GM23338 (cell line): Measurements from ENCODE around the gene GSX2. TPM values are rescaled to one million over a fixed set of nuclear protein-coding genes. Genes with fewer than 3 reads are reported as not detected.
A peak's percentile ranks its signal among the peaks of the same experiment; 100 is the strongest.

Experiments
- ATAC-seq: fragments of 200-7000 bp; cut with Tn5 transposase; 3 replicates; pipeline ENCODE4 v1.9.1; 2020
- DNase-seq: peaks from one replicate; pipeline ENCODE4 v3.0.0-alpha.2; 2015; ENCODE audit warnings: low spot score
- H2AFZ ChIP-seq: fragments of 200-600 bp; sonication (generic); 2 replicates; pipeline ENCODE4 v1.8.0; 2016; ENCODE audit warnings: antibody characterized with exemption, mild to moderate bottlenecking, moderate library complexity
- H3F3A ChIP-seq: fragments of 200-600 bp; sonication (generic); replicated peaks from 2 replicates; pipeline ENCODE4 v1.8.0; 2017; ENCODE audit warnings: antibody characterized with exemption, mixed run types, low read depth
- H3K27ac ChIP-seq: fragments of 200-600 bp; sonication (generic); 2 replicates; pipeline ENCODE4 v1.6.1; 2016; ENCODE audit warnings: low read depth
- H3K27me3 ChIP-seq: fragments of 200-600 bp; sonication (generic); 2 replicates; pipeline ENCODE4 v1.8.0; 2016; ENCODE audit warnings: mild to moderate bottlenecking, mixed run types, moderate library complexity; ENCODE audit not compliant: insufficient read depth
- H3K36me3 ChIP-seq: fragments of 200-600 bp; sonication (generic); 2 replicates; pipeline ENCODE4 v1.8.0; 2016; ENCODE audit warnings: mild to moderate bottlenecking; ENCODE audit not compliant: insufficient read depth
- H3K4me1 ChIP-seq: fragments of 200-600 bp; sonication (generic); 2 replicates; pipeline ENCODE4 v1.8.0; 2016; ENCODE audit warnings: mild to moderate bottlenecking, moderate library complexity; ENCODE audit not compliant: insufficient read depth
- H3K4me2 ChIP-seq: fragments of 200-600 bp; sonication (generic); 2 replicates; pipeline ENCODE4 v1.7.1; 2017; ENCODE audit warnings: mixed run types
- H3K4me3 ChIP-seq: fragments of 200-600 bp; sonication (generic); 2 replicates; pipeline ENCODE4 v1.6.1; 2016; ENCODE audit warnings: mixed run types
- H3K79me2 ChIP-seq: fragments of 200-600 bp; sonication (generic); replicated peaks from 2 replicates; pipeline ENCODE4 v1.8.0; 2017; ENCODE audit warnings: mild to moderate bottlenecking; ENCODE audit not compliant: insufficient read depth
- H3K9me2 ChIP-seq: fragments of 200-600 bp; sonication (generic); 2 replicates; pipeline ENCODE4 v1.8.0; 2017; ENCODE audit not compliant: insufficient read depth
- H4K20me1 ChIP-seq: fragments of 200-600 bp; sonication (generic); replicated peaks from 2 replicates; pipeline ENCODE4 v1.8.0; 2017; ENCODE audit warnings: mild to moderate bottlenecking; ENCODE audit not compliant: insufficient read depth
- H3K27ac Mint-ChIP-seq: 2 replicates; pipeline ENCODE4 v1.8.0; 2020; ENCODE audit warnings: inconsistent platforms, mild to moderate bottlenecking, moderate library complexity, mixed read lengths
- H3K27me3 Mint-ChIP-seq: 3 replicates; pipeline ENCODE4 v1.8.0; 2022; ENCODE audit warnings: low read depth, mild to moderate bottlenecking, moderate library complexity, mixed read lengths, inconsistent platforms; ENCODE audit not compliant: insufficient read depth, poor library complexity
- H3K36me3 Mint-ChIP-seq: 3 replicates; pipeline ENCODE4 v1.8.0; 2021; ENCODE audit warnings: low read depth, mild to moderate bottlenecking, inconsistent platforms, moderate library complexity, mixed read lengths
- H3K4me1 Mint-ChIP-seq: 3 replicates; pipeline ENCODE4 v1.8.0; 2020; ENCODE audit warnings: mild to moderate bottlenecking, inconsistent platforms, mixed read lengths
- H3K4me3 Mint-ChIP-seq: 3 replicates; pipeline ENCODE4 v1.8.0; 2021; ENCODE audit warnings: moderate library complexity, mild to moderate bottlenecking, inconsistent platforms, mixed read lengths
- H3K9me3 Mint-ChIP-seq: 3 replicates; pipeline ENCODE4 v1.8.0; 2020; ENCODE audit warnings: moderate library complexity, mild to moderate bottlenecking, inconsistent platforms, mixed read lengths
- CREB1 ChIP-seq: fragments of 250-450 bp; sonication (Bioruptor Pico); IDR thresholded peaks from 2 replicates; pipeline ENCODE4 v1.5.0; 2020; ENCODE audit warnings: low read depth, mild to moderate bottlenecking, moderate library complexity
- CTCF ChIP-seq, 2 experiments: fragments of 200-600 bp in 1 of 2; sonication (generic) in 1 of 2; conservative IDR thresholded peaks; 2 replicates each; pipeline versions ENCODE4 v1.5.1 to v1.6.1; 2016 to 2017; ENCODE audit warnings: antibody characterized with exemption in 2 of 2, low read depth in 2 of 2, mild to moderate bottlenecking in 2 of 2, moderate library complexity in 1 of 2
- EZH2 ChIP-seq: fragments of 200-600 bp; sonication (generic); IDR thresholded peaks from one replicate; pipeline ENCODE4 v1.8.0; 2017; ENCODE audit warnings: antibody characterized with exemption, mild to moderate bottlenecking, low read depth; ENCODE audit not compliant: unreplicated experiment
- EZH2phosphoT487 ChIP-seq: fragments of 200-600 bp; sonication (generic); IDR thresholded peaks from one replicate; pipeline ENCODE4 v1.8.1; 2018; ENCODE audit warnings: antibody characterized with exemption; ENCODE audit not compliant: unreplicated experiment
- JUNB ChIP-seq: IDR thresholded peaks from one replicate; pipeline ENCODE4 v1.6.1; 2016; ENCODE audit warnings: antibody characterized with exemption; ENCODE audit not compliant: unreplicated experiment
- POLR2AphosphoS5 ChIP-seq: IDR thresholded peaks from 2 replicates; pipeline ENCODE4 v1.6.1; 2016; ENCODE audit warnings: antibody characterized with exemption, low read depth
- ZNF114 ChIP-seq: fragments of 250-450 bp; sonication (Bioruptor Pico); IDR thresholded peaks from 2 replicates; pipeline ENCODE4 v1.5.0; 2020; ENCODE audit warnings: mild to moderate bottlenecking, moderate library complexity
- ZNF331 ChIP-seq: fragments of 250-450 bp; sonication (Bioruptor Pico); IDR thresholded peaks from 2 replicates; pipeline ENCODE4 v1.5.0; 2020; ENCODE audit warnings: low read depth, mild to moderate bottlenecking, moderate library complexity
- ZNF462 ChIP-seq: fragments of 250-450 bp; sonication (Bioruptor Pico); IDR thresholded peaks from 2 replicates; pipeline ENCODE4 v1.5.0; 2020; ENCODE audit warnings: mild to moderate bottlenecking, moderate library complexity
- polyA plus RNA-seq: library from polyadenylated mRNA; unstranded; fragments of >200 nt; fragmentation: Nextera tagmentation; extraction: Ambion mirVana; gene quantifications from 2 replicates; pipeline ENCODE4 v1.2.1, GENCODE V29; 2016
- total RNA-seq: library from RNA; depleted of rRNA; stranded (reverse); fragments of >200 nt; shearing (Covaris generic); gene quantifications from 2 replicates; pipeline ENCODE4 v1.2.3, GENCODE V29; 2014
- TF ChIP-seq, protein P1 (sequence below): IDR thresholded peaks from 2 replicates; pipeline ENCODE4 v1.6.1; 2016; ENCODE audit warnings: antibody characterized with exemption

Gene GSX2
- total and polyA plus RNA-seq, 2 experiments from 2014 or later: 0.34 TPM; not detected in 1

- no peaks in the 10 kb centered on the region for H3K9me3 Mint-ChIP-seq
- peaks cover 79% of the 10 kb centered on the region for H3K4me1 ChIP-seq
- H3K36me3 ChIP-seq: no peaks in the 10 kb centered on the region
- peaks cover 97% of the 10 kb centered on the region for H3K27me3 Mint-ChIP-seq
- peaks cover 93% of the 10 kb centered on the region for H3K27me3 ChIP-seq
- H3K79me2 ChIP-seq: no peaks in the 10 kb centered on the region
- TF ChIP-seq EZH2phosphoT487: peak; percentile 47
- TF ChIP-seq EZH2: peak; percentile 28
- no peak for TF ChIP-seq POLR2AphosphoS5
- peak overlapping the region; percentile 66; the same call in 2 of the 3 replicates for H3K4me3 Mint-ChIP-seq
- H3K27ac Mint-ChIP-seq: no peak overlapping the region
- ATAC-seq (no peak), DNase-seq (no peak)
- no peak overlapping the region for H3K27ac ChIP-seq
- no peak overlapping the region for H2AFZ ChIP-seq
- H3K36me3 Mint-ChIP-seq: no peaks in the 10 kb centered on the region
- peaks cover 72% of the 10 kb centered on the region for H3K4me1 Mint-ChIP-seq
- H3F3A ChIP-seq: peaks cover 32% of the 10 kb centered on the region
- peak overlapping the region; percentile 54 for H3K4me3 ChIP-seq
- H3K4me2 ChIP-seq: peak overlapping the region; percentile 84; the same call in 1 of the 2 replicates
- no peaks in the 10 kb centered on the region for H3K9me2 ChIP-seq
- H4K20me1 ChIP-seq: peaks cover 9% of the 10 kb centered on the region; the same call in 1 of the 2 replicates
Observed at GRCh38 chr4:54104907-54105306, 4.9 kb downstream of the GSX2 start.

GRCh38 chr4:54107951-54108748 lies 8.2 kb downstream of the GSX2 start:
- Histone ChIP-seq H3K4me1 (peaks cover 63% of the 10 kb centered on the region), H3K4me2 (peak overlapping the region; percentile 80), H3K27me3 (peaks cover 92% of the 10 kb centered on the region), H3K36me3 (no peaks in the 10 kb centered on the region), H2AFZ (no peak overlapping the region), H4K20me1 (0 out of 2 replicates have a peak, but pooled peaks cover 5% of the 10 kb centered on the region), H3K27ac (no peak overlapping the region), H3F3A (peaks cover 11% of the 10 kb centered on the region), H3K79me2 (no peaks in the 10 kb centered on the region), H3K4me3 (peak overlapping the region; percentile 51), H3K9me2 (no peaks in the 10 kb centered on the region)
- DNase-seq (peak; percentile 64), ATAC-seq (peak; percentile 9)
- Mint-ChIP-seq H3K36me3 (no peaks in the 10 kb centered on the region), H3K27ac (no peak overlapping the region), H3K4me1 (peaks cover 61% of the 10 kb centered on the region), H3K4me3 (peak overlapping the region; percentile 70), H3K27me3 (peaks cover 76% of the 10 kb centered on the region), H3K9me3 (no peaks in the 10 kb centered on the region)
- TF ChIP-seq JUNB (no peak), ZNF114 (no peak), EZH2phosphoT487 (no peak), CREB1 (CRISPR knock-in tag) (no peak), CTCF (conservative IDR thresholded peaks at IDR 0.05; ENCODE audit: low read depth in 2 of 2) (no peak), ZNF331 (CRISPR knock-in tag) (no peak), ZNF462 (CRISPR knock-in tag) (no peak)
- TF ChIP-seq, protein P1, sequence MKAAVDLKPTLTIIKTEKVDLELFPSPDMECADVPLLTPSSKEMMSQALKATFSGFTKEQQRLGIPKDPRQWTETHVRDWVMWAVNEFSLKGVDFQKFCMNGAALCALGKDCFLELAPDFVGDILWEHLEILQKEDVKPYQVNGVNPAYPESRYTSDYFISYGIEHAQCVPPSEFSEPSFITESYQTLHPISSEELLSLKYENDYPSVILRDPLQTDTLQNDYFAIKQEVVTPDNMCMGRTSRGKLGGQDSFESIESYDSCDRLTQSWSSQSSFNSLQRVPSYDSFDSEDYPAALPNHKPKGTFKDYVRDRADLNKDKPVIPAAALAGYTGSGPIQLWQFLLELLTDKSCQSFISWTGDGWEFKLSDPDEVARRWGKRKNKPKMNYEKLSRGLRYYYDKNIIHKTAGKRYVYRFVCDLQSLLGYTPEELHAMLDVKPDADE: no peak
